Cardiac muscle cell (in vitro differentiated cells and primary cell): Measurements from ENCODE around the gene TAOK2. TPM values are rescaled to one million over a fixed set of nuclear protein-coding genes. Genes with fewer than 3 reads are reported as not detected.

Source experiments
- DNase-seq, 2 donors: peaks; one replicate each; pipeline versions ENCODE4 v3.0.0 to v3.0.0-alpha.2; 2010 to 2017; ENCODE audit warnings: low read depth in 1 of 2, low spot score in 1 of 2
- H3K27ac ChIP-seq: fragments of 200-600 bp; sonication (generic); 2 replicates; pipeline ENCODE4 v1.5.1; 2016
- H3K27me3 ChIP-seq: fragments of 200-600 bp; sonication (generic); 2 replicates; pipeline ENCODE4 v1.6.0; 2016; ENCODE audit warnings: control low read depth
- H3K36me3 ChIP-seq: fragments of 200-600 bp; sonication (generic); 2 replicates; pipeline ENCODE4 v1.5.1; 2016; ENCODE audit warnings: control low read depth
- H3K4me1 ChIP-seq: fragments of 200-600 bp; sonication (generic); 2 replicates; pipeline ENCODE4 v1.8.1; 2017; ENCODE audit warnings: low read depth, mild to moderate bottlenecking, mixed run types
- H3K4me3 ChIP-seq: fragments of 200-600 bp; sonication (generic); 2 replicates; pipeline ENCODE4 v1.5.1; 2016; ENCODE audit warnings: mild to moderate bottlenecking
- H3K9me3 ChIP-seq: fragments of 200-600 bp; sonication (generic); 2 replicates; pipeline ENCODE4 v1.5.1; 2017; ENCODE audit warnings: low read depth, mild to moderate bottlenecking, control low read depth
- polyA plus RNA-seq: library from polyadenylated mRNA; unstranded; fragments of >200 nt; fragmentation: Nextera tagmentation; extraction: Ambion mirVana; gene quantifications from 2 replicates; pipeline ENCODE4 v1.2.1, GENCODE V29; 2016
- total RNA-seq: library from RNA; depleted of rRNA; stranded (reverse); fragments of >200 nt; gene quantifications from 2 replicates; pipeline ENCODE4 v1.2.3, GENCODE V29; 2016
- TF ChIP-seq, protein P1 (sequence below): IDR thresholded peaks from 2 replicates; pipeline ENCODE4 v1.5.1; 2012; ENCODE audit warnings: low read depth, mild to moderate bottlenecking, low read length

Gene TAOK2
- total and polyA plus RNA-seq, 2 experiments from 2014 or later: 25.8 to 70.9 TPM

- Histone ChIP-seq H3K4me3 (no peak overlapping the region), H3K27ac (no peak overlapping the region), H3K4me1 (no peaks in the 10 kb centered on the region), H3K36me3 (peaks cover 59% of the 10 kb centered on the region), H3K9me3 (no peaks in the 10 kb centered on the region), H3K27me3 (no peaks in the 10 kb centered on the region)
- TF ChIP-seq, protein P1, sequence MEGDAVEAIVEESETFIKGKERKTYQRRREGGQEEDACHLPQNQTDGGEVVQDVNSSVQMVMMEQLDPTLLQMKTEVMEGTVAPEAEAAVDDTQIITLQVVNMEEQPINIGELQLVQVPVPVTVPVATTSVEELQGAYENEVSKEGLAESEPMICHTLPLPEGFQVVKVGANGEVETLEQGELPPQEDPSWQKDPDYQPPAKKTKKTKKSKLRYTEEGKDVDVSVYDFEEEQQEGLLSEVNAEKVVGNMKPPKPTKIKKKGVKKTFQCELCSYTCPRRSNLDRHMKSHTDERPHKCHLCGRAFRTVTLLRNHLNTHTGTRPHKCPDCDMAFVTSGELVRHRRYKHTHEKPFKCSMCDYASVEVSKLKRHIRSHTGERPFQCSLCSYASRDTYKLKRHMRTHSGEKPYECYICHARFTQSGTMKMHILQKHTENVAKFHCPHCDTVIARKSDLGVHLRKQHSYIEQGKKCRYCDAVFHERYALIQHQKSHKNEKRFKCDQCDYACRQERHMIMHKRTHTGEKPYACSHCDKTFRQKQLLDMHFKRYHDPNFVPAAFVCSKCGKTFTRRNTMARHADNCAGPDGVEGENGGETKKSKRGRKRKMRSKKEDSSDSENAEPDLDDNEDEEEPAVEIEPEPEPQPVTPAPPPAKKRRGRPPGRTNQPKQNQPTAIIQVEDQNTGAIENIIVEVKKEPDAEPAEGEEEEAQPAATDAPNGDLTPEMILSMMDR: no peak
- DNase-seq: no peak
These were observed 13.9 kb downstream of the TAOK2 start for GRCh38 chr16:29987371-29988085.

DNA sequence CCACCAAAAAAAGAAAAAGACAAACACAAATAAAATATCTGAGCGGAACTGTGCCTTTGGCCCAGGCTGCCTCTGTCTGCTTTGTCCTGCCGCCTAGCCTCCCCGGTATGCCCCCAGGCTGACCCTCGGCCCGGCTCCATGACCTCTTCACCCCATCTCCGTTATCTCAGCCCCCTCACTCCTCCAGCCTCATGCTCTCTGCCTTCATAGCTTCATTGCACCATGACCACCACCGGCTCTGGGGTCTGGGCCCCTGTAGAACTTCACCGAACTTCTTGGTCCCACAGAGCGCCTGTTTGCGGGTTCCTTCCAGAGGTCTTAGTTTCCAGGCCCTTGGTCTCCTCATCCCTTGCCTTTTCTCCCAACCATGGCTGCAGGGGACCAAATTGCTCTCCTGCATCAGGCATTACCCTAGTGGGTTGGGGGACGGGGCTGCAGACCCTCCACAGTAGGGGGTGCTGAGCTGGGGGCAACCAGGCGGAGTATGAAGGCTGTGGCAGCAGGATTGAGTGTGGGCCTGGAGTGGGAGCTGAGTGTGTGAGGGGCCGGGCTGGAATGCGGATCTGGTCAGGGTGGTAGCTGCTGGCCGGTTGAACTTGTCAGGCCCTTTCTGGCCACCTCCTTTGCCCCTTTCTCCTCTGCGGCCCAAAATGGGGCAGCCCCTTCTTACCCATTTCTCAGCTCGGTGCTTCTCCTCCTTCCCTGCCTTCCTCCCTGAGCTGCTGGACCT lies 14.8 kb downstream of the TAOK2 start:
- no peak overlapping the region for H3K27ac ChIP-seq
- DNase-seq: no peak
- H3K4me3 ChIP-seq: no peak overlapping the region
- TF ChIP-seq, protein P1: no peak
- H3K36me3 ChIP-seq: peaks cover 52% of the 10 kb centered on the region
- H3K27me3 ChIP-seq: no peaks in the 10 kb centered on the region
- no peaks in the 10 kb centered on the region for H3K9me3 ChIP-seq
- H3K4me1 ChIP-seq: no peaks in the 10 kb centered on the region

DNA sequence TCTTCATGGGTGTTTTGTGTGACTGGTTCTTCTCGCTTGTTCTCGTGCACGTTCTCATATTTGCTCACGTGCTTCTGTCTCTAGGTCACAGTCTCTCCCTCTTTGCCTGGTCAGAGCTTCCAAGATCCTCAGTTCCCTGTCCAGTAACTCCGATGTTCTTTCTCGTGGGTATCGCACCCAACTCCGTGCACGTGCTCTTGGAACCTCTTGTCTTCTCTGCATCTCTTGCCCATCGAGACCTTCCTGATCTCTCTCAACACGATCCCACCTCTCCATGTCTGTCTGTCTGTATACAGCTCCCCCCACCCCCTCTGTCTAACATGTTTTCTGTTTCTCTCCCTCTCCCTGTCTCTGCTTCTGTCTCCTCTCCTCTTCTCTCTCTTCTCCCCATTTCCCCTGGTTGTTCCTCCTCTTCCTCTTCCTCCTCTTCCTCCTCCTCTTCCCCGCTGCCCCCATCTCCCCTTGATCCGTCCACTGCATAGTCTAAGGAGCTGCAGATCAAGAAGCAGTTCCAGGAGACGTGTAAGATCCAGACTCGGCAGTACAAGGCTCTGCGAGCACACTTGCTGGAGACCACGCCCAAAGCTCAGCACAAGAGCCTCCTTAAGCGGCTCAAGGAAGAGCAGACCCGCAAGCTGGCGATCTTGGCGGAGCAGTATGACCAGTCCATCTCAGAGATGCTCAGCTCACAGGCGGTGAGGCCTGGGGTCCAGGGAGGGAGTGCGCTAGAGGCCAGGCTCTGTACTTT lies 15.6 kb downstream of the TAOK2 start:
- Histone ChIP-seq H3K27ac (no peak overlapping the region), H3K27me3 (no peaks in the 10 kb centered on the region), H3K9me3 (no peaks in the 10 kb centered on the region), H3K36me3 (peaks cover 46% of the 10 kb centered on the region), H3K4me3 (no peak overlapping the region), H3K4me1 (no peaks in the 10 kb centered on the region)
- no peak for DNase-seq
- TF ChIP-seq, protein P1: no peak

DNA sequence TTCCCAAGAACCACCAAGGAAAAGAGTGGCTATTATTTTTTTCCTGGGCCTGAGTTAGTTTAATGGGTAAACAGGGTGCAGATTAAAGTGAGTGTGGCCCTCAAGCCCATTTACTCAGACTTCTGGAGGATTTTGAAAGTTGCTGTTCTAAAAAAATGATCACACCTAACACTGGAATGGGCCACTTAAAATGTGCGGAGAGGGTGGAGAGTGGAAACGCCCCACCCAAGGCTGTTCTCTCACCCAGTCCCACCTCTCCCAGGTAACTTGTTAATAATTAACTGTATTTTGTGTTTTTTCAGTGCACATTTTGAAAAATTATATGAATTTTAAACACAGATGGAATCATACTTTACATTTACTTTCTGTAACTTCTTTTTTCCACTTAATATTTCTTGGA lies 16.4 kb downstream of the TAOK2 start:
- H3K36me3 ChIP-seq: peaks cover 38% of the 10 kb centered on the region
- no peak overlapping the region for H3K27ac ChIP-seq
- TF ChIP-seq, protein P1: no peak
- no peaks in the 10 kb centered on the region for H3K27me3 ChIP-seq
- no peaks in the 10 kb centered on the region for H3K9me3 ChIP-seq
- H3K4me3 ChIP-seq: no peak overlapping the region
- H3K4me1 ChIP-seq: no peaks in the 10 kb centered on the region
- DNase-seq: no peak

- Histone ChIP-seq H3K27ac (no peak overlapping the region), H3K4me1 (no peaks in the 10 kb centered on the region), H3K4me3 (no peak overlapping the region), H3K36me3 (peaks cover 34% of the 10 kb centered on the region), H3K27me3 (no peaks in the 10 kb centered on the region), H3K9me3 (no peaks in the 10 kb centered on the region)
- no peak for DNase-seq
- TF ChIP-seq, protein P1: no peak
These were observed 17.4 kb downstream of the TAOK2 start for GRCh38 chr16:29990883-29991570.
